SK-N-SH (cell line): ENCODE results near the gene LRIG1. TPM values are rescaled to one million over a fixed set of nuclear protein-coding genes. Genes with fewer than 3 reads are reported as not detected.

Source experiments
- CTCF ChIA-PET: fragments of 300-600, 350-600 bp; formaldehyde crosslinking; extraction: SDS; loops from one replicate; lab custom pipeline; 2021; lab: Yijun Ruan, JAX
- POLR2A ChIA-PET: fragments of 350-600 bp; sonication (Branson Sonifier 250); formaldehyde crosslinking; extraction: SDS; loops from one replicate; lab custom pipeline; 2020; ENCODE audit warnings: antibody characterized with exemption, inconsistent platforms; lab: Yijun Ruan, JAX
- DNase-seq: peaks from one replicate; pipeline ENCODE4 v3.0.0; 2012
- H2AFZ ChIP-seq: fragments of 200-600 bp; sonication (generic); 2 replicates; pipeline ENCODE4 v1.8.1; 2016; ENCODE audit warnings: antibody characterized with exemption, mild to moderate bottlenecking, low read depth
- H3F3A ChIP-seq: fragments of 200-600 bp; sonication (generic); replicated peaks from 2 replicates; pipeline ENCODE3; 2016; ENCODE audit warnings: antibody characterized with exemption, mild to moderate bottlenecking; ENCODE audit not compliant: insufficient read depth
- H3K27ac ChIP-seq, 2 experiments: fragments of 200-500 bp in 1 of 2; fragments of 200-600 bp in 1 of 2; sonication (Bioruptor generic) in 1 of 2; sonication (generic), shearing (Covaris generic) in 1 of 2; 2 replicates each; pipeline versions ENCODE4 v1.5.1 to v1.6.1; 2014 to 2016; ENCODE audit warnings: low read depth in 2 of 2, inconsistent platforms in 1 of 2, low read length in 1 of 2, mild to moderate bottlenecking in 1 of 2, mixed read lengths in 1 of 2
- H3K27me3 ChIP-seq: fragments of 200-600 bp; sonication (generic), shearing (Covaris generic); 2 replicates; pipeline ENCODE4 v1.6.1; 2016; ENCODE audit warnings: mixed run types; ENCODE audit not compliant: insufficient read depth
- H3K36me3 ChIP-seq, 2 experiments: fragments of 200-500 bp in 1 of 2; fragments of 200-600 bp in 1 of 2; sonication (Bioruptor generic) in 1 of 2; sonication (generic) in 1 of 2; replicated peaks in 1 of 2; 2 replicates each; pipeline versions ENCODE3 to v1.5.1; 2014 to 2016; ENCODE audit warnings: low read length in 1 of 2, mild to moderate bottlenecking in 1 of 2; ENCODE audit not compliant: insufficient read depth in 2 of 2, control insufficient read depth in 1 of 2
- H3K4me1 ChIP-seq, 2 experiments: fragments of 200-500 bp in 1 of 2; fragments of 200-600 bp in 1 of 2; sonication (Bioruptor generic) in 1 of 2; sonication (generic), shearing (Covaris generic) in 1 of 2; 2 replicates each; pipeline versions ENCODE4 v1.5.1 to v1.6.1; 2014 to 2016; ENCODE audit warnings: low read depth in 1 of 2, low read length in 1 of 2, mixed run types in 1 of 2; ENCODE audit not compliant: insufficient read depth in 2 of 2, control insufficient read depth in 1 of 2
- H3K4me2 ChIP-seq: fragments of 200-600 bp; sonication (generic), shearing (Covaris generic); 2 replicates; pipeline ENCODE4 v1.6.1; 2017; ENCODE audit warnings: mixed run types
- H3K4me3 ChIP-seq, 2 experiments: fragments of 200-500 bp in 1 of 2; fragments of 200-600 bp in 1 of 2; sonication (Bioruptor generic) in 1 of 2; sonication (generic), shearing (Covaris generic) in 1 of 2; 2 replicates each; pipeline versions ENCODE4 v1.5.1 to v1.8.1; 2014 to 2016; ENCODE audit warnings: low read depth in 2 of 2, inconsistent platforms in 1 of 2, low read length in 1 of 2, mild to moderate bottlenecking in 1 of 2, mixed read lengths in 1 of 2, moderate library complexity in 1 of 2
- H3K79me2 ChIP-seq: fragments of 200-600 bp; sonication (generic); 2 replicates; pipeline ENCODE4 v1.8.1; 2017; ENCODE audit warnings: mild to moderate bottlenecking; ENCODE audit not compliant: insufficient read depth
- H3K9ac ChIP-seq: fragments of 200-600 bp; sonication (generic); 2 replicates; pipeline ENCODE4 v1.6.1; 2017; ENCODE audit warnings: mixed run types
- H3K9me2 ChIP-seq: fragments of 200-600 bp; sonication (generic); 2 replicates; pipeline ENCODE4 v1.6.1; 2017; ENCODE audit warnings: mixed run types
- H3K9me3 ChIP-seq: fragments of 200-600 bp; sonication (generic); 2 replicates; pipeline ENCODE4 v1.6.1; 2017; ENCODE audit warnings: mixed run types, mild to moderate bottlenecking, moderate library complexity
- H4K20me1 ChIP-seq: fragments of 200-600 bp; sonication (generic); 2 replicates; pipeline ENCODE4 v1.6.1; 2017; ENCODE audit warnings: mild to moderate bottlenecking, mixed run types; ENCODE audit not compliant: insufficient read depth
- CTCF ChIP-seq: fragments of 200-600 bp; sonication (generic); IDR thresholded peaks from 2 replicates; pipeline ENCODE4 v1.6.1; 2017; ENCODE audit warnings: antibody characterized with exemption, mild to moderate bottlenecking, moderate library complexity
- EP300 ChIP-seq, 2 experiments: IDR thresholded peaks; 2 replicates each; pipeline versions ENCODE4 v1.4.0 to v1.6.1; 2012; ENCODE audit warnings: borderline replicate concordance in 1 of 2, low read depth in 1 of 2, low read length in 1 of 2
- EZH2phosphoT487 ChIP-seq: fragments of 200-600 bp; sonication (generic); IDR thresholded peaks from 2 replicates; pipeline ENCODE4 v1.6.1; 2017; ENCODE audit warnings: low read depth, mixed run types, mild to moderate bottlenecking, antibody characterized with exemption, moderate library complexity, borderline replicate concordance
- FOSL2 ChIP-seq: IDR thresholded peaks from 2 replicates; pipeline ENCODE4 v1.4.0; 2012; ENCODE audit warnings: low read depth, mild to moderate bottlenecking, moderate library complexity, borderline replicate concordance
- FOXJ3 ChIP-seq: sonication (generic); formaldehyde crosslinking; IDR thresholded peaks from 2 replicates; pipeline ENCODE4 v1.5.1; 2020; ENCODE audit warnings: mild to moderate bottlenecking, missing genetic modification reagents
- FOXM1 ChIP-seq: IDR thresholded peaks from 2 replicates; pipeline ENCODE4 v1.4.0; 2012; ENCODE audit warnings: low read depth, mild to moderate bottlenecking
- GABPA ChIP-seq: IDR thresholded peaks from 2 replicates; pipeline ENCODE4 v1.4.0; 2012; ENCODE audit warnings: low read depth, mild to moderate bottlenecking
- GATA2 ChIP-seq: sonication (generic); formaldehyde crosslinking; IDR thresholded peaks from 2 replicates; pipeline ENCODE4 v1.5.0; 2020; ENCODE audit warnings: mild to moderate bottlenecking, missing genetic modification reagents
- JUND ChIP-seq: IDR thresholded peaks from 2 replicates; pipeline ENCODE4 v1.4.0; 2012
- RAD21 ChIP-seq: IDR thresholded peaks from 2 replicates; pipeline ENCODE4 v1.6.1; 2012; ENCODE audit warnings: mild to moderate bottlenecking, low read length
- RXRA ChIP-seq: IDR thresholded peaks from 2 replicates; pipeline ENCODE4 v1.4.0; 2012; ENCODE audit warnings: low read depth, mild to moderate bottlenecking, borderline replicate concordance
- TEAD4 ChIP-seq: IDR thresholded peaks from 2 replicates; pipeline ENCODE4 v1.4.0; 2012; ENCODE audit warnings: mild to moderate bottlenecking, borderline replicate concordance; ENCODE audit not compliant: insufficient read depth
- USF1 ChIP-seq: IDR thresholded peaks from 2 replicates; pipeline ENCODE4 v1.4.0; 2012; ENCODE audit warnings: low read depth, borderline replicate concordance
- WGBS: methylation state at CpG from one replicate; pipeline ENCODE4 v1.1.6; 2017; ENCODE audit warnings: low lambda C conversion rate; 5-methylcytosine and 5-hydroxymethylcytosine counted together
- polyA plus RNA-seq, 3 experiments: library from polyadenylated mRNA; depleted of rRNA; stranded (reverse); fragments of >200 nt; gene quantifications; 2 replicates each; pipeline ENCODE4 v1.2.3, GENCODE V29; 2012
- TF ChIP-seq, protein P1 (sequence below): IDR thresholded peaks from 2 replicates; pipeline ENCODE4 v1.6.1; 2012; ENCODE audit warnings: mild to moderate bottlenecking, low read depth, low read length, moderate library complexity
- TF ChIP-seq, protein P2 (sequence below): IDR thresholded peaks from 2 replicates; pipeline ENCODE4 v1.4.0; 2012; ENCODE audit warnings: low read depth, borderline replicate concordance

LRIG1 gene
- polyA plus RNA-seq, 1 of the 3 experiments (the other 2 are of a cell fraction): 1.7 TPM

DNA sequence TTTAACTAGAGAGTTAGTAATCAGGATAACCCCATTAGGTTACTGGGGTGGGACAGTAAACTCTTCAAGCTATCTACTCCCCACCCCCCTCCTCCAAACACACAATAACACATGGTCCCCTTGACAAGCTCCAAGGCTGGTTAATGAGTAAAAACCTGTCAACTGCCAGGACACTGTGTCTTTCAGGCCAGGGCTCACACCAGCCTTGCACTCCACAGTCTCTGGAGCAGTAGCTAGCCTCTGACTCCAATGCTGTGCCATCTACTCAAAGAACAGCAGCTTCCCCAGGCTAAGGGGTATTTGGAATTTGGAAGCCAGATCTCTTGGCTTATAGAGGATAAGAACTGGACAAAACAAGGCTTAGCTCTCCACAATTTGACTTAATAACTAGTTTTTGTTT, 115.8 kb downstream of the LRIG1 start (continued):
- TF ChIP-seq, protein P1, sequence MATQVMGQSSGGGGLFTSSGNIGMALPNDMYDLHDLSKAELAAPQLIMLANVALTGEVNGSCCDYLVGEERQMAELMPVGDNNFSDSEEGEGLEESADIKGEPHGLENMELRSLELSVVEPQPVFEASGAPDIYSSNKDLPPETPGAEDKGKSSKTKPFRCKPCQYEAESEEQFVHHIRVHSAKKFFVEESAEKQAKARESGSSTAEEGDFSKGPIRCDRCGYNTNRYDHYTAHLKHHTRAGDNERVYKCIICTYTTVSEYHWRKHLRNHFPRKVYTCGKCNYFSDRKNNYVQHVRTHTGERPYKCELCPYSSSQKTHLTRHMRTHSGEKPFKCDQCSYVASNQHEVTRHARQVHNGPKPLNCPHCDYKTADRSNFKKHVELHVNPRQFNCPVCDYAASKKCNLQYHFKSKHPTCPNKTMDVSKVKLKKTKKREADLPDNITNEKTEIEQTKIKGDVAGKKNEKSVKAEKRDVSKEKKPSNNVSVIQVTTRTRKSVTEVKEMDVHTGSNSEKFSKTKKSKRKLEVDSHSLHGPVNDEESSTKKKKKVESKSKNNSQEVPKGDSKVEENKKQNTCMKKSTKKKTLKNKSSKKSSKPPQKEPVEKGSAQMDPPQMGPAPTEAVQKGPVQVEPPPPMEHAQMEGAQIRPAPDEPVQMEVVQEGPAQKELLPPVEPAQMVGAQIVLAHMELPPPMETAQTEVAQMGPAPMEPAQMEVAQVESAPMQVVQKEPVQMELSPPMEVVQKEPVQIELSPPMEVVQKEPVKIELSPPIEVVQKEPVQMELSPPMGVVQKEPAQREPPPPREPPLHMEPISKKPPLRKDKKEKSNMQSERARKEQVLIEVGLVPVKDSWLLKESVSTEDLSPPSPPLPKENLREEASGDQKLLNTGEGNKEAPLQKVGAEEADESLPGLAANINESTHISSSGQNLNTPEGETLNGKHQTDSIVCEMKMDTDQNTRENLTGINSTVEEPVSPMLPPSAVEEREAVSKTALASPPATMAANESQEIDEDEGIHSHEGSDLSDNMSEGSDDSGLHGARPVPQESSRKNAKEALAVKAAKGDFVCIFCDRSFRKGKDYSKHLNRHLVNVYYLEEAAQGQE: no peak
- TF ChIP-seq JUND (no peak), USF1 (no peak)

DNA sequence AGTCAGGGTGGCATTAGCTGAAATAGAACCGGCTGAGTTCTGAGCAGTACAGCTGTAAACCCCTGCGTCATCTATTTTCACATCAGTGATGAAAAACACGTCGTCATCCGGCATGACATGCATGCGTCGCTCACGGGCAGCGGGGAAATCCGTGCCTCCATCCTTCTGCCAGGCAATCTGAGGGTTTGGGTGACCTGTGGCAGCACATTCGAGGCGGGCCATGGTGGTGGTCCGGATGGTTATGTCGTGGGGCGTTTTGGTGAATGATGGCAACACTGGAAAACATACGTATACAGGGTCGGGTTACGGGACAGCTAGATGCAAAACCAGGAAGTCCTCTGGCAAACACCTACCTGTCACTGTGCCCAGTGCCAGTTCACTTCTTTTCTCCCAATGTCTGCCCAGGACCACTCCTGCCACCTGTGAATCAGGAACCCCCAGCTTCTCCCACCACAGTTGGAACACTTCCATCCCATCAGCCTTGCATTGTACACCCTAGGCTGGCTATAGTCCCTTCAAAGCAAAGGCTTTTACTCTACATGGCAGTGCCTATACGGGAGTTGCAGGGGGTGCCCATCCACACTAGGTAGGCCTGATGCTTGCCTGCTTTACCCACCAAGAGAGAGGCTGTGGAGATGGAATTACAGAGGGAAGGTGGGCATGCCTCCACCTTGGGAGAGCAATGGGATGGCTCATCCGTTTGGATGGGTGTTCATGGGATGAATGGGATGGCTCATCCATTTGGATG, 116.7 kb downstream of the LRIG1 start:
- no peaks in the 10 kb centered on the region for H3K9me2 ChIP-seq
- H3K36me3 ChIP-seq: peaks cover 0 to 39% of the 10 kb centered on the region in 2 experiments
- H4K20me1 ChIP-seq: no peaks in the 10 kb centered on the region
- H3K27me3 ChIP-seq: no peaks in the 10 kb centered on the region
- H2AFZ ChIP-seq: no peak overlapping the region
- CTCF ChIA-PET: interaction anchor here (2.7 kb wide), 1 partner anchor 24 kb away, joined by 9 read pairs; no protein-coding TSS in a partner anchor
- no peak overlapping the region for H3K4me2 ChIP-seq
- H3F3A ChIP-seq: no peaks in the 10 kb centered on the region
- H3K4me1 ChIP-seq: no peaks in the 10 kb centered on the region
- no peak overlapping the region for H3K27ac ChIP-seq
- no peak for DNase-seq
- H3K9me3 ChIP-seq: no peaks in the 10 kb centered on the region
- H3K4me3 ChIP-seq: no peak overlapping the region; a peak in 1 of 4 replicates
- POLR2A ChIA-PET: no interaction called here
- H3K79me2 ChIP-seq: no peaks in the 10 kb centered on the region
- TF ChIP-seq RAD21 (no peak), FOSL2 (no peak), CTCF (no peak), GABPA (no peak), EZH2phosphoT487 (no peak), USF1 (no peak), TEAD4 (no peak), EP300 (IDR thresholded peaks at IDR 0.05; ENCODE audit: borderline replicate concordance in 1 of 2, low read depth in 1 of 2, low read length in 1 of 2) (no peak), GATA2 (no peak), FOXM1 (no peak), FOXJ3 (CRISPR knock-in tag) (no peak), RXRA (no peak)
- TF ChIP-seq, protein P2, sequence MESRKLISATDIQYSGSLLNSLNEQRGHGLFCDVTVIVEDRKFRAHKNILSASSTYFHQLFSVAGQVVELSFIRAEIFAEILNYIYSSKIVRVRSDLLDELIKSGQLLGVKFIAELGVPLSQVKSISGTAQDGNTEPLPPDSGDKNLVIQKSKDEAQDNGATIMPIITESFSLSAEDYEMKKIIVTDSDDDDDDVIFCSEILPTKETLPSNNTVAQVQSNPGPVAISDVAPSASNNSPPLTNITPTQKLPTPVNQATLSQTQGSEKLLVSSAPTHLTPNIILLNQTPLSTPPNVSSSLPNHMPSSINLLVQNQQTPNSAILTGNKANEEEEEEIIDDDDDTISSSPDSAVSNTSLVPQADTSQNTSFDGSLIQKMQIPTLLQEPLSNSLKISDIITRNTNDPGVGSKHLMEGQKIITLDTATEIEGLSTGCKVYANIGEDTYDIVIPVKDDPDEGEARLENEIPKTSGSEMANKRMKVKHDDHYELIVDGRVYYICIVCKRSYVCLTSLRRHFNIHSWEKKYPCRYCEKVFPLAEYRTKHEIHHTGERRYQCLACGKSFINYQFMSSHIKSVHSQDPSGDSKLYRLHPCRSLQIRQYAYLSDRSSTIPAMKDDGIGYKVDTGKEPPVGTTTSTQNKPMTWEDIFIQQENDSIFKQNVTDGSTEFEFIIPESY: no peak
- WGBS: 97% methylated on average over 18 of the region's 20 CpGs
- no peak overlapping the region for H3K9ac ChIP-seq
